GM23338 (cell line): ENCODE results near the gene PAN2.

Experiments
- CTCF ChIP-seq, 2 experiments: fragments of 200-600 bp in 1 of 2; sonication (generic) in 1 of 2; conservative IDR thresholded peaks; 2 replicates each; pipeline versions ENCODE4 v1.5.1 to v1.6.1; 2016 to 2017; ENCODE audit warnings: antibody characterized with exemption in 2 of 2, low read depth in 2 of 2, mild to moderate bottlenecking in 2 of 2, moderate library complexity in 1 of 2
- EZH2 ChIP-seq: fragments of 200-600 bp; sonication (generic); IDR thresholded peaks from one replicate; pipeline ENCODE4 v1.8.0; 2017; ENCODE audit warnings: antibody characterized with exemption, mild to moderate bottlenecking, low read depth; ENCODE audit not compliant: unreplicated experiment

DNA sequence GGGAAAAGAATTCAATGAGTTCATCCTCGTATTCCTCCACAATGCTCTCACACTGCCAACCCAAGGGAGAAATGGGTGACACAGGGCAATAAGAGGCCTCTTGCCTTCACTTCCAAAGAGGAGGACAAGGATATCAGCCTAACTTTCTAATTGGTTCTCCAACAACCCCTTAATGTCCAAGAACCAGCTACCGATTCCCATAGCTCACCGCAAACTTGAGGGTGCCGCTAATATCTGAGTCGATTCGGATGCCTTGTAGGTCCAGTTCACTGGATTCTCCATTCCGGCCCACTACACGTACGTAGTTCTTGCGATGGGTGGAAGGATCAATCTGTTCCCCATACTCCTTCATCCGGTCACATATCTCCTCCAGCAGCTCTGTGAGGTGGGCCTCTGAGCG is 22.8 kb downstream of the PAN2 start:
- TF ChIP-seq EZH2: no peak
- TF ChIP-seq CTCF (conservative IDR thresholded peaks at IDR 0.05; ENCODE audit: low read depth in 2 of 2): no peak
